Smooth muscle cell (in vitro differentiated cells): Measurements from ENCODE around the gene EIF2D. TPM values are rescaled to one million over a fixed set of nuclear protein-coding genes. Genes with fewer than 3 reads are reported as not detected.

Experiments used
- DNase-seq: peaks from one replicate; lab custom pipeline; 2025; ENCODE audit not compliant: unreplicated experiment; lab: John Stamatoyannopoulos, UW
- H2AFZ ChIP-seq: fragments of 200-600 bp; sonication (generic); 2 replicates; pipeline ENCODE4 v1.6.0; 2016; ENCODE audit warnings: antibody characterized with exemption, low read depth, mild to moderate bottlenecking
- H3F3A ChIP-seq: fragments of 200-600 bp; sonication (generic); 2 replicates; pipeline ENCODE4 v1.6.0; 2017; ENCODE audit warnings: antibody characterized with exemption, low read depth
- H3K27ac ChIP-seq: fragments of 200-600 bp; sonication (generic); 2 replicates; pipeline ENCODE4 v1.5.1; 2016; ENCODE audit warnings: low read depth, mild to moderate bottlenecking
- H3K27me3 ChIP-seq: fragments of 200-600 bp; sonication (generic); 2 replicates; pipeline ENCODE4 v1.6.1; 2016; ENCODE audit warnings: low read depth, mild to moderate bottlenecking
- H3K36me3 ChIP-seq: fragments of 200-600 bp; sonication (generic); 2 replicates; pipeline ENCODE4 v1.5.1; 2016; ENCODE audit warnings: low read depth
- H3K4me1 ChIP-seq: fragments of 200-600 bp; sonication (generic); 2 replicates; pipeline ENCODE4 v1.5.1; 2016; ENCODE audit warnings: low read depth
- H3K4me2 ChIP-seq: fragments of 200-600 bp; sonication (generic); 2 replicates; pipeline ENCODE4 v1.6.0; 2016; ENCODE audit warnings: mild to moderate bottlenecking
- H3K4me3 ChIP-seq: fragments of 200-600 bp; sonication (generic); 2 replicates; pipeline ENCODE4 v1.5.1; 2016; ENCODE audit warnings: mild to moderate bottlenecking
- H3K79me2 ChIP-seq: fragments of 200-600 bp; sonication (generic); 2 replicates; pipeline ENCODE4 v1.6.0; 2016; ENCODE audit warnings: low read depth, mild to moderate bottlenecking
- H3K9ac ChIP-seq: fragments of 200-600 bp; sonication (generic); 2 replicates; pipeline ENCODE4 v1.6.0; 2016; ENCODE audit warnings: low read depth
- H3K9me3 ChIP-seq: fragments of 200-600 bp; sonication (generic); replicated peaks from 2 replicates; pipeline ENCODE4 v1.5.1; 2016; ENCODE audit warnings: low read depth
- H4K20me1 ChIP-seq: fragments of 200-600 bp; sonication (generic); 2 replicates; pipeline ENCODE4 v1.6.0; 2016; ENCODE audit warnings: low read depth
- WGBS: methylation state at CpG from one replicate; pipeline ENCODE4 v1.1.7; 2016; ENCODE audit warnings: low lambda C conversion rate; 5-methylcytosine and 5-hydroxymethylcytosine counted together
- polyA plus RNA-seq: library from polyadenylated mRNA; unstranded; fragments of >200 nt; fragmentation: Nextera tagmentation; extraction: Ambion mirVana; gene quantifications from 2 replicates; pipeline ENCODE4 v1.2.1, GENCODE V29; 2016
- total RNA-seq: library from RNA; depleted of rRNA; stranded (reverse); fragments of >200 nt; gene quantifications from 2 replicates; pipeline ENCODE4 v1.2.3, GENCODE V29; 2014
- TF ChIP-seq, protein P1 (sequence below): fragments of 200-600 bp; sonication (generic); IDR thresholded peaks from 2 replicates; pipeline ENCODE4 v1.5.1; 2017; ENCODE audit warnings: borderline replicate concordance, mild to moderate bottlenecking, antibody characterized with exemption; ENCODE audit not compliant: insufficient read depth, poor library complexity, severe bottlenecking

The EIF2D gene
- total and polyA plus RNA-seq, 2 experiments from 2014 or later: 22.8 to 28.9 TPM

DNA sequence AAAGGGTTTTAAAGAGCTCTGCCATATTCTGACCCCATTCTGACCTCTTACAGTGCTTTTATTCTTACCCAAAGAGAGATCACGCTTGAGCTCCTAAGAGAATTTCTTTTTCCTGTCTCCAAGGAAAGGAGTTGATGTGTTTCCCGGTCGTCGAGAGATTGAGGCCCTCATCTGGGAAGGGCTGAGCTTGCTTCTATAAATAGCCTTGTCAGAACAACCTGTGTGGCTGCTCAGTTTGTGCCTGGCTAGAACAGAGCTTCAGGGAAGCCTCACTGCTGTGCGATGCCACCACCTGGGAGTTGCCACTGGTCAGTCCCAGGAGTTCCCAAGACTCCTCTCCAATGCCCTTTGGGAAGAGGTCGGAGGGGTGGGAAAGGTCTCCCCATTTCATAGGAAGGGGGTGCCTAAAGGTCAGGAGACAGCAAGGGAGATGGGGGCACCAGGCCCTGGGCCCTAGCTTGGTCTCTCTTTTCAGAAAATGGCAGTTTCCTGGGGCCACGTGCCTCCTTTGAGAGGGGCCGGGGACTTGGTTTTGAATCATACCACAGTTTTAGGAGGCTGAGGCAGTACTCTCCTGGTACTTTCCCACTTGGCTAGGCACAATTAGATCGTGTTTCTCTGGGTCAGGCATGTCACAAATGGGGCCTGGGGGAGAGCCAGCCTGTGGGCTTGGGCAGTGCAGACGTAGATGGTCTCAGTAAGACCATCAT lies 52.1 kb downstream of the EIF2D start:
- Histone ChIP-seq H3K4me3 (no peak overlapping the region), H3K27me3 (no peaks in the 10 kb centered on the region), H3K9ac (no peak overlapping the region), H2AFZ (no peak overlapping the region), H3K79me2 (no peaks in the 10 kb centered on the region), H3K4me2 (peak overlapping the region; percentile 1), H3K36me3 (no peaks in the 10 kb centered on the region), H3K9me3 (no peaks in the 10 kb centered on the region), H3K27ac (no peak overlapping the region), H4K20me1 (no peaks in the 10 kb centered on the region), H3K4me1 (peaks cover 28% of the 10 kb centered on the region), H3F3A (peaks cover 10% of the 10 kb centered on the region)
- WGBS: 69% methylated on average over 10 of the region's 10 CpGs
- TF ChIP-seq, protein P1, sequence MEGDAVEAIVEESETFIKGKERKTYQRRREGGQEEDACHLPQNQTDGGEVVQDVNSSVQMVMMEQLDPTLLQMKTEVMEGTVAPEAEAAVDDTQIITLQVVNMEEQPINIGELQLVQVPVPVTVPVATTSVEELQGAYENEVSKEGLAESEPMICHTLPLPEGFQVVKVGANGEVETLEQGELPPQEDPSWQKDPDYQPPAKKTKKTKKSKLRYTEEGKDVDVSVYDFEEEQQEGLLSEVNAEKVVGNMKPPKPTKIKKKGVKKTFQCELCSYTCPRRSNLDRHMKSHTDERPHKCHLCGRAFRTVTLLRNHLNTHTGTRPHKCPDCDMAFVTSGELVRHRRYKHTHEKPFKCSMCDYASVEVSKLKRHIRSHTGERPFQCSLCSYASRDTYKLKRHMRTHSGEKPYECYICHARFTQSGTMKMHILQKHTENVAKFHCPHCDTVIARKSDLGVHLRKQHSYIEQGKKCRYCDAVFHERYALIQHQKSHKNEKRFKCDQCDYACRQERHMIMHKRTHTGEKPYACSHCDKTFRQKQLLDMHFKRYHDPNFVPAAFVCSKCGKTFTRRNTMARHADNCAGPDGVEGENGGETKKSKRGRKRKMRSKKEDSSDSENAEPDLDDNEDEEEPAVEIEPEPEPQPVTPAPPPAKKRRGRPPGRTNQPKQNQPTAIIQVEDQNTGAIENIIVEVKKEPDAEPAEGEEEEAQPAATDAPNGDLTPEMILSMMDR: no peak
- DNase-seq: no peak

DNA sequence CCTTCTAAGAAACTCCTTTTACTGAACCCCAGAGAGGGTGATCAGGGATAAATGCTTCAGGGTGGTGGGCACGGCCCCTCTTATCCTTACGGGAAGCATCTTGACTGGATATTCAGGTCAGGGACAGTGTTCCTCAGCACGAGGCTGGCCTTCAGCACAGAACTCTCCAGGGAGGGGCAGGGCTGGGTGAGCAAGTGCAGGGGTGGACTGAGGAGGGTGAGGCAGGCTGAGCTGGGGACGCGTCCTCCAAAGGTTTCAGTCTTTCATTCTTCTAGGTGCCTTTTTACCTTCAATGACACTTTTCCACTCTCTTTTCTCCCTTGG lies 52.6 kb downstream of the EIF2D start:
- Histone ChIP-seq H2AFZ (no peak overlapping the region), H3K4me1 (peaks cover 28% of the 10 kb centered on the region), H3K9ac (no peak overlapping the region), H3K27ac (no peak overlapping the region), H3K4me3 (no peak overlapping the region), H3K4me2 (peak overlapping the region; percentile 1), H3K36me3 (no peaks in the 10 kb centered on the region), H3K79me2 (no peaks in the 10 kb centered on the region), H3F3A (peaks cover 10% of the 10 kb centered on the region), H4K20me1 (no peaks in the 10 kb centered on the region), H3K27me3 (no peaks in the 10 kb centered on the region), H3K9me3 (no peaks in the 10 kb centered on the region)
- TF ChIP-seq, protein P1: no peak
- 79% methylated on average over 5 of the region's 5 CpGs for WGBS
- DNase-seq: no peak

DNA sequence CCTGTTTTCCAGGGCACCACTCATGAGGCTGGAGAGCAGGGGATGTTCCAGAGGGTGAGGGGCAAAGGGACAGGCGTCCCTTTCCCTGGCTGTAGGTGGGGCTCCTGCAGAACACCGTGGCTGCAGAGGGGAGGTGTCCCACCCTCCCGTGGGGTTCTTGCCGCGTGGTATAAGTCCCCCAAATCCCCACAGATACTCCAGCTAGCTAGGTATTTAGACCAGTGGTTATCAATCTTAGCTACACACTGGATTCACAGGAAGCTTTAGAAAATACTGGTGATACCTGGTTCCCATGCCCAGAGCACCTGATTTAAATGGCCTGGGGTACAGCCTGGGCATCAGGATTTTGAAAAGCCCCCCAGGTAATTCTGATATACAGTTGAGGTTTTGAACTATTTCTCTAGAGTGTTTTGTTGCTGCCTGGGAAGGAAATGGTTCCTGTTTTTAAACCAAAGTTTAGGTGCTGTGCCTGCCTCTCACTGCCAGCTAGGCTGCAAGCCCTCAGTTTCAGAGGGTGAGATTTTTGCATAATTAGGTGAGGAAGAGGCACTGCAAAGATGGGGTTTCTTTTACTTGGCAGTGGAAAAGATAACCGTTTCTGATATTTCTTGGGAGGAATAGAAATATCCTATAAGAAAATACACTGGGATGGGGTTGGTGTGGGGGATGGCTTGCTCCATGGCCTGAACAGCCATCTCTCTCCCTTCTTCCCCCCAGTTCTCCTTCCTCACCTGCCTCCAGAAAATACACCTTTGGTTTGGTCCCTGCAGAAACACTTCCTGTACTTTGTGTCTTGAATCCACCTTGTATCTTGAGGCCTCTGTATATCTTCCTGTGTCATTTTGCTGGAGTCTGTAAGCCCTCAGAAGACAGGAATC lies 53.2 kb downstream of the EIF2D start:
- no peak for DNase-seq
- TF ChIP-seq, protein P1: no peak
- H4K20me1 ChIP-seq: no peaks in the 10 kb centered on the region
- H3K27me3 ChIP-seq: no peaks in the 10 kb centered on the region
- H3K36me3 ChIP-seq: no peaks in the 10 kb centered on the region
- no peaks in the 10 kb centered on the region for H3K9me3 ChIP-seq
- WGBS: 80% methylated on average over 6 of the region's 6 CpGs
- no peak overlapping the region for H2AFZ ChIP-seq
- no peak overlapping the region for H3K4me3 ChIP-seq
- peaks cover 28% of the 10 kb centered on the region for H3K4me1 ChIP-seq
- no peaks in the 10 kb centered on the region for H3K79me2 ChIP-seq
- no peak overlapping the region for H3K4me2 ChIP-seq
- peaks cover 10% of the 10 kb centered on the region for H3F3A ChIP-seq
- no peak overlapping the region for H3K27ac ChIP-seq
- H3K9ac ChIP-seq: no peak overlapping the region
